Aorta (tissue), 5 donors: Measurements from ENCODE around the gene KIF5B. TPM values are rescaled to one million over a fixed set of nuclear protein-coding genes. Genes with fewer than 3 reads are reported as not detected.
"Not testable (repeated sequence)": the region's sequence is repeated elsewhere in the genome, so short reads cannot be mapped to it uniquely, and the experiment has no call there.

Source experiments
- ATAC-seq: fragments of 200-7000 bp; cut with Tn5 transposase; one replicate; pipeline ENCODE4 v1.9.1; 2022; ENCODE audit warnings: moderate library complexity; ENCODE audit not compliant: low FRiP score
- DNase-seq, 2 donors: peaks; one replicate each; pipeline ENCODE4 v3.0.0-alpha.2; 2020
- H3K27ac ChIP-seq, 2 donors: one replicate each; pipeline ENCODE4 v1.5.1; 2013; ENCODE audit warnings: low read length in 2 of 2, mild to moderate bottlenecking in 2 of 2, moderate library complexity in 2 of 2, control low read depth in 1 of 2, inconsistent platforms in 1 of 2, low read depth in 1 of 2
- H3K27me3 ChIP-seq, 2 donors: one replicate each; pipeline ENCODE4 v1.6.1; 2013; ENCODE audit warnings: control low read depth in 1 of 2, low read length in 1 of 2, mild to moderate bottlenecking in 1 of 2, moderate library complexity in 1 of 2; ENCODE audit not compliant: insufficient read depth in 2 of 2, control insufficient read depth in 1 of 2
- H3K36me3 ChIP-seq, 2 donors: one replicate each; pipeline ENCODE4 v1.6.1; 2013; ENCODE audit warnings: control low read depth in 1 of 2, low read length in 1 of 2, mild to moderate bottlenecking in 1 of 2; ENCODE audit not compliant: insufficient read depth in 2 of 2, control insufficient read depth in 1 of 2
- H3K4me1 ChIP-seq, 2 donors: one replicate each; pipeline ENCODE4 v1.6.1; 2013; ENCODE audit warnings: low read length in 2 of 2, control low read depth in 1 of 2, mild to moderate bottlenecking in 1 of 2, moderate library complexity in 1 of 2; ENCODE audit not compliant: insufficient read depth in 2 of 2, control insufficient read depth in 1 of 2
- H3K4me3 ChIP-seq, 2 donors: one replicate each; pipeline ENCODE4 v1.5.1; 2013; ENCODE audit warnings: low read length in 2 of 2, control low read depth in 1 of 2, mild to moderate bottlenecking in 1 of 2
- H3K9me3 ChIP-seq: one replicate; pipeline ENCODE4 v1.6.1; 2013; ENCODE audit warnings: mild to moderate bottlenecking, low read length; ENCODE audit not compliant: control insufficient read depth
- WGBS, 2 donors: extraction: QIAGEN DNeasy Blood & Tissue Kit; methylation state at CpG; one replicate each; pipeline ENCODE4 v1.1.7; 2013; 5-methylcytosine and 5-hydroxymethylcytosine counted together
- intact Hi-C, 2 donors: fragments of 100-400 bp; cut with DNase I; formaldehyde crosslinking; loops; one replicate each; pipeline versions ENCODE4 v1.14.2 to v1.15.0; 2022
- polyA plus RNA-seq, 2 donors: library from polyadenylated mRNA; stranded (reverse); fragments of 200-250 nt; gene quantifications; one replicate each; pipeline ENCODE4 v1.2.3, GENCODE V29; 2013
- total RNA-seq, 2 donors: library from RNA; stranded (reverse); fragmentation: NEBNext Ultra II Directional; extraction: Animal tissue kit (Norgen Biotek cat#: 25700); gene quantifications; one replicate each; pipeline ENCODE4 v1.2.1, GENCODE V29; 2021
- donor health status: healthy with polysubstance abuse.
- donor health status: Bipolar disorder and iron deficiency.
- donor health status: DM: no; HTN: no; CAD: no.
- donor health status: DM: no; HTN: no; CAD: no.
- donor health status: DM: yes; HTN: yes; CAD: no.

KIF5B gene
- total and polyA plus RNA-seq, 4 donors: 48.4 to 191 (median 101) TPM

DNA sequence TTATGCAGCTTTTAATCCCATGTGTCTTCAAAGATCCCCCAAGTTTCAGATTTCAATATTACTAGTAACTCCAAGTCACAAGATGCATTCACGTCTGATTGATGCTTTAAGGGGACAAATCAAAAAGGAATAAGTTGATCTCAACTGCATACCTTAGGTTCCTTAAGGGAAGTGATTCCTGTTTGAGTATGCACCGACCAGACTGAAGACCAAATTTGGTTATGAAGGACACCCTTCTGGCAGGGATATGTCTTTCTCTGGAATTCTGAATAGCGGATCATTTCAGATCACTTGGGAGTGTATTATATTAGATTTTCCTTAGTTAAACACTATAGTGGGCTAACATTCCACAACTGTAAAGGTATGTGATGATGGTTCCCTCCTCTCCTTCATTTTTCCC is 4.3 kb downstream of the KIF5B start:
- WGBS, 2 donors: 5% methylated on average over 3 of the region's 3 CpGs
- no peaks in the 10 kb centered on the region for H3K27me3 ChIP-seq
- H3K4me1 ChIP-seq: peaks cover 5 to 9% of the 10 kb centered on the region in 2 donors
- ATAC-seq: no peak
- no peak for DNase-seq
- H3K27ac ChIP-seq: no peak overlapping the region
- intact Hi-C loops: loop anchor here (5.0 to 10.0 kb wide), 2 partner anchors 53 to 95 kb away; no protein-coding TSS in a partner anchor
- H3K36me3 ChIP-seq: peaks cover 0 to 2% of the 10 kb centered on the region in 2 donors
- H3K4me3 ChIP-seq: peak overlapping the region; percentile 58 to 87
- no peaks in the 10 kb centered on the region for H3K9me3 ChIP-seq

DNA sequence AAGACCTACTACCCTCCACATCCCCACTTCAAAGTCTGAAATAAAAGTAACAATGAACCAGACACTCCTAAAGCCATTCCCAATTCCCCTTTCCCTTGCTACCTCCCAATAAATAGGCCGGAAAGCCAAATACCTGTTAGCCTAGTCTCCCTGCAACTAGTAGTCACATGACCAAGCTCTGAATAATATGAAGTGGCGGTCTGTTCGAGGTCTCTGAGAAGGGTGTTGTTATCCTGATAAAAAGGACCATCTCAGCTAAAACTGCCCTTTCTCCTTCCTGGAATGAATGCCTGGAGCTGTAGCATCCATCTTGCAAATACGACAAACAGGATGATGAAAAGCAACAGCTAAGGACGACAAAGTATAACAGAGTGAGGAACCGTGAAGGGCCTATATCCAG is 6.0 kb downstream of the KIF5B start:
- H3K27me3 ChIP-seq: no peaks in the 10 kb centered on the region
- intact Hi-C loops: loop anchor here (5.0 to 10.0 kb wide), 2 partner anchors 55 to 97 kb away; no protein-coding TSS in a partner anchor
- peaks cover 0 to 2% of the 10 kb centered on the region in 2 donors for H3K36me3 ChIP-seq
- peak overlapping the region; percentile 48 to 57 for H3K27ac ChIP-seq
- no peaks in the 10 kb centered on the region for H3K9me3 ChIP-seq
- 13 to 19% methylated on average over 6 of the region's 6 CpGs for WGBS, 2 donors
- DNase-seq (no peak), ATAC-seq (no peak)
- H3K4me3 ChIP-seq: peak overlapping the region; percentile 26 to 76
- peaks cover 5 to 9% of the 10 kb centered on the region in 2 donors for H3K4me1 ChIP-seq

DNA sequence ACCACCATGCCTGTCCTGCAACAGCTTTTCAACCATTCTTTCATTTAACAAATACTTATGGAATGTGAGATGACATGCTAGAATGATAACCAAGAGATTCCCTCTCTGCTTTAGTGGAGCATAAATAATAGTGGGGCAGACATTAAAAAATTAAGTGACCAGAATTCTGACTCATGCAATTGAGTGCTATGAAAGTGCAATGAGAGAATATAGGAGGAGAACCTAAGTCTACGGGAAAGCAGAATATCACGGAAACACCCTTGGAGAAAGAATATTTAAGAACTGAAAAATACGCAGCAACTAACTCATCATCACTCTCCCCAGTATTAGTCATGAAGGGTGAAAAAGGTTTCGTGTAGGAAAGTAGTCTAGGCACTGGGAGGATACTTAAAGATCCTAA is 7.1 kb downstream of the KIF5B start:
- whole genome bisulfite sequencing, 2 donors: 49 to 52% methylated on average over 4 of the region's 4 CpGs
- DNase-seq (no peak), ATAC-seq (no peak)
- intact Hi-C loops: loop anchor here in 1 of 2 donors (10.0 kb wide), 1 partner anchor 156 kb away; no protein-coding TSS in a partner anchor
- peaks cover 0 to 2% of the 10 kb centered on the region in 2 donors for H3K36me3 ChIP-seq
- no peaks in the 10 kb centered on the region for H3K9me3 ChIP-seq
- H3K4me3 ChIP-seq: no peak overlapping the region
- no peaks in the 10 kb centered on the region for H3K27me3 ChIP-seq
- no peak overlapping the region for H3K27ac ChIP-seq
- H3K4me1 ChIP-seq: peaks cover 5 to 9% of the 10 kb centered on the region in 2 donors

DNA sequence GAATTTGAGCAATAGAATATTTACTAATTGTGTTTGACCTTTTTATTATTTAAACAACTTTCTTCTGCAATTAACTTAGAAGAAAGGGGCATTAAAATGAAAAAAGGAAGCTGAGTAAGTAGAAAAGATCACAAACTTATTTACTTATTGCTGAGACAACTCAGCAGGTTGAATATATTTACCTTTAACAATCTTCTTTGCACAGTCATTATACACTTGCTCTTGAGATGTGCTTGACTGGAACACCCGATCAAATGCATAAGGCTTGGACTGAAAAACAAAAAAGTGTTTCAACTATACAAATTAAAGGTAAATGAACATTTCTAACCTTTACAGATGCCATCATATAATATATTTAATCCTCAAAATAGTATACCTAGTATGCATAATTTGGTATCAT is 7.9 kb downstream of the KIF5B start:
- DNase-seq (no peak), ATAC-seq (no peak)
- H3K4me1 ChIP-seq: peaks cover 5 to 9% of the 10 kb centered on the region in 2 donors
- no peak overlapping the region for H3K4me3 ChIP-seq
- peaks cover 2 to 5% of the 10 kb centered on the region in 2 donors for H3K36me3 ChIP-seq
- 77% methylated on average over 1 of the region's 1 CpG for WGBS, 2 donors
- no peaks in the 10 kb centered on the region for H3K27me3 ChIP-seq
- intact Hi-C loops: loop anchor here in 1 of 2 donors (10.0 kb wide), 1 partner anchor 157 kb away; no protein-coding TSS in a partner anchor
- no peak overlapping the region for H3K27ac ChIP-seq
- no peaks in the 10 kb centered on the region for H3K9me3 ChIP-seq

DNA sequence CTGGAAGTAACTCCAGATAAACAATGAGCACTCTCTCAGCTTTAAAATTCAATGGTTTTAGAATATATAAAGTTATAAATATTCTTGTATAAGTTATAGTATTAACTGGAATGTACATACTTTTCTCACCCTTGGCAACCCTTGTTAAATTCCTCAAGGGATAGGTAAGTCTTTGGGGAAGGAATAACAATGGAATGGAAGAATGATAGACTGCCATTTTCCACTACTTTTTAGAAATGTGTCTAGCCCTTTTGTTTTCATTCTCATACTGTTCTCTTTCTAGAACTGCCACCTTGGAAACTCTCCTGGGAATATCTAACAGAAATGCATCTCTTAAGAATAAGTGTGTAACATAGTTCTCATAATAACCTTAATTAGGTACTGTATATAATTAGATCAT is 8.3 kb downstream of the KIF5B start:
- ATAC-seq (no peak), DNase-seq (no peak)
- H3K9me3 ChIP-seq: no peaks in the 10 kb centered on the region
- H3K36me3 ChIP-seq: peaks cover 2 to 5% of the 10 kb centered on the region in 2 donors
- no peak overlapping the region for H3K4me3 ChIP-seq
- no peaks in the 10 kb centered on the region for H3K27me3 ChIP-seq
- peaks cover 5 to 9% of the 10 kb centered on the region in 2 donors for H3K4me1 ChIP-seq
- H3K27ac ChIP-seq: no peak overlapping the region
- intact Hi-C loops: loop anchor here in 1 of 2 donors (10.0 kb wide), 1 partner anchor 157 kb away; no protein-coding TSS in a partner anchor

DNA sequence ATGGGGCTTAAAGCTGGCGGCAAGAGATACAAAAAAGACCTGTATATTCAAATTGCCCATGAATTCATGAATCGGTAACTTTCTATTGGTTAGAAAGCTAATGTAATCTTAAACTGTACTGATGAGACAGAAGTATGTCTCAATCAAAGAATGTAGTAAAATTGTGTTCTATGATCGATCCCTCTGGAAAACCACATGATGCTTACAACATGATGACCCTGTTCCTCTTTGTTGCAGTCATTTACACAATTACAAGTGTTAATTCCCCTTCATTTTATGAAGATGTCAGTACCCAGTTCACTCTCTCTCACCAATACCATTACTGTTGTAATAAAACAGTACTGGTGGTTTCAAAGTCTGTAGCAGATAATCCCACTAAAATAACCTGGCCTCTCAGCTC is 10.1 kb downstream of the KIF5B start:
- no peak for DNase-seq
- Histone ChIP-seq H3K36me3 (peaks cover 2 to 5% of the 10 kb centered on the region in 2 donors), H3K4me1 (peaks cover 5 to 9% of the 10 kb centered on the region in 2 donors), H3K27me3 (no peaks in the 10 kb centered on the region), H3K27ac (no peak overlapping the region), H3K4me3 (no peak overlapping the region), H3K9me3 (no peaks in the 10 kb centered on the region)
- 95 to 98% methylated on average over 3 of the region's 3 CpGs for WGBS, 2 donors
- intact Hi-C loops: loop anchor here in 1 of 2 donors (10.0 kb wide), 1 partner anchor 159 kb away; no protein-coding TSS in a partner anchor
- no peak for ATAC-seq

DNA sequence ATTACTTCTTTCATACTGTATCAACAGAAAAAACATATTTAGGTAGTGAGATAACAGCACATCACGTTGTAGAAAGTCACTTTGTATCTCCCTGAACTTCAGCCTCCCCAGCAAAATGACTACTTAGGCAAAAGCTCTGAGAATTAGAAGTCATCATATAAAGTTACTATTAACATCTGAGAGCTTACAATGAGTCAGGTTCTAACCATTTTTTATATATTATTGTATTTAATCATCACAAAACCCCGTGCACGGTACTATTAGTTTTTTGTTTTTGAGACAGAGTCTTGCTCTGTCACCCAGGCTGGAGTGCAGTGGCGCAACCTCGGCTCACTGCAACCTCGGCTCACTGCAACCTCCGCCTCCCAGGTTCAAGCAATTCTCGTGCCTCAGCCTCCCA is 13.5 kb downstream of the KIF5B start:
- not testable (repeated sequence) for H3K4me3 ChIP-seq, DNase-seq, H3K9me3 ChIP-seq, H3K36me3 ChIP-seq, H3K4me1 ChIP-seq, H3K27me3 ChIP-seq, ATAC-seq
- 36 to 38% methylated on average over 8 of the region's 8 CpGs for WGBS, 2 donors
- intact Hi-C loops: loop anchor here in 1 of 2 donors (10.0 kb wide), 1 partner anchor 162 kb away; no protein-coding TSS in a partner anchor
- peak overlapping the region in 1 of 2 donors; percentile 82 for H3K27ac ChIP-seq

DNA sequence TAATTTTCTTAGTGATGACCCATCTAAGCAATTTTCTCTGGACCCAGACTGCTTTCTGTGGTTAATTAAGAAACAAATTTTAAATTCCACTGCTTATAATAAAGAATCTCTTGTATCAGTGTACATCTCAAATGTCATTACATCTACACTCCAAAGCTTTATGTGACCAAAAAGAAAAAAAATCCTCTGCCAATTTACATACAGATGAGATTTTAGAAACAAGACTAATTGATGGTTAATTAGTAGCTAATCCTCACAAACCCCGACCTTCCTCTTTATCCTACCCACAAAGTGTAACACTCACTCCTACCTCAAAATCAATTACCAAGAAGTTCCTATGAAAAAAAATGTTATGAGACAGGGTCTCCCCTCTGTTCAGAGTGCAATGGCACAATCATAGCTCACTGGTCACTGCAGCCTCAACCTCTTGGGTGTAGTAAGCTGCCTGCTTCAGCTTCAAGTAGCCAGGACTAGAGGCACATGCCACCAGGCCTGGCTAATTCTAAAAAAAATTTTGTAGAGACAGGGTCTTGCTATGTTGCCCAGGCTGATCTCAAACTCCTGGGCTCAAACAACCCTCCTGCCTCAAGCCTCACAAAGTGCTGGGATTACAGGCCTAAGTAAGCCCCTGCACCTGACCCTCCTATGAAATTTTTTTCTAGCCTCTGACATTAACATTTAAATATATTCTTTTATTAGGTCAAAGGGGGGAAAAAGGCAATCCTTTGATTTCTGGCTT is 14.8 kb downstream of the KIF5B start:
- Histone ChIP-seq H3K27ac (no peak overlapping the region), H3K36me3 (peaks cover 0 to 8% of the 10 kb centered on the region in 2 donors), H3K9me3 (no peaks in the 10 kb centered on the region), H3K4me3 (no peak overlapping the region), H3K4me1 (peaks cover 0 to 2% of the 10 kb centered on the region in 2 donors), H3K27me3 (no peaks in the 10 kb centered on the region)
- DNase-seq: no peak
- ATAC-seq: peak; percentile 60
- intact Hi-C loops: loop anchor here in 1 of 2 donors (10.0 kb wide), 1 partner anchor 163 kb away; no protein-coding TSS in a partner anchor
- WGBS, 2 donors: 59 to 65% methylated on average over 1 of the region's 1 CpG
